ENCODE results near the gene ARHGEF39.

GRCh38 chr9:35664531-35665470 lies at the start of gene ARHGEF39:
- TF ChIP-seq ISL1 (CRISPR knock-in tag; IDR thresholded peaks at IDR 0.05) = no peak
- TF ChIP-seq PPARA (CRISPR knock-in tag; IDR thresholded peaks at IDR 0.05; ENCODE audit: borderline replicate concordance) = no peak
- TF ChIP-seq CREB5 (CRISPR knock-in tag; IDR thresholded peaks at IDR 0.05; ENCODE audit: low read depth) = no peak
- TF ChIP-seq ESRRG (CRISPR knock-in tag; IDR thresholded peaks at IDR 0.05) = no peak
- TF ChIP-seq PATZ1 (CRISPR knock-in tag; IDR thresholded peaks at IDR 0.05; ENCODE audit: borderline replicate concordance) = no peak
- 0 out of 2 replicates have a peak, but pooled peaks have one; percentile 31 for TF ChIP-seq ZFP3 (CRISPR knock-in tag; IDR thresholded peaks at IDR 0.05)
